ENCODE measurements around the gene PSRC1. TPM values are rescaled to one million over a fixed set of nuclear protein-coding genes. Genes with fewer than 3 reads are reported as not detected.

The PSRC1 gene
- total and polyA plus RNA-seq, 12 donors: 0.34 to 2.9 (median 0.73) TPM

- intact Hi-C loops (cut with DNase I): loop anchor here in 1 of 10 donors (10.0 kb wide), 1 partner anchor 266 kb away; the partner anchor contains the start of gene GPR61
- TF ChIP-seq CTCF (IDR thresholded peaks at IDR 0.05): no peak
- Histone ChIP-seq H3K9me3 (no peaks in the 10 kb centered on the region), H3K36me3 (no peaks in the 10 kb centered on the region), H3K27ac (no peak overlapping the region), H3K27me3 (no peaks in the 10 kb centered on the region), H3K4me3 (no peak overlapping the region), H3K4me1 (peaks cover 0 to 6% (median 0%) of the 10 kb centered on the region in 9 donors)
- WGBS, 2 donors: 91 to 95% methylated on average over 29 of the region's 29 CpGs
- ATAC-seq (no peak), DNase-seq (no peak)
These were observed 14.3 kb downstream of the PSRC1 start for GRCh38 chr1:109268431-109269211.

- no peak for TF ChIP-seq CTCF (IDR thresholded peaks at IDR 0.05)
- DNase-seq (no peak), ATAC-seq (no peak)
- WGBS, 2 donors: 88 to 94% methylated on average over 17 of the region's 17 CpGs
- H3K4me1 ChIP-seq: peaks cover 0 to 11% (median 0%) of the 10 kb centered on the region in 9 donors
- no peak overlapping the region for H3K4me3 ChIP-seq
- intact Hi-C loops (cut with DNase I): loop anchor here in 1 of 10 donors (10.0 kb wide), 1 partner anchor 267 kb away; the partner anchor contains the start of gene GPR61
- no peaks in the 10 kb centered on the region for H3K9me3 ChIP-seq
- no peaks in the 10 kb centered on the region for H3K27me3 ChIP-seq
- H3K27ac ChIP-seq: no peak overlapping the region
- no peaks in the 10 kb centered on the region for H3K36me3 ChIP-seq
These were observed 15.1 kb downstream of the PSRC1 start for GRCh38 chr1:109267743-109268300.

GRCh38 chr1:109266965-109267364, 16.0 kb downstream of the PSRC1 start:
- DNase-seq (no peak), ATAC-seq (no peak)
- Histone ChIP-seq H3K4me3 (no peak overlapping the region), H3K4me1 (peaks cover 0 to 11% (median 0%) of the 10 kb centered on the region in 9 donors), H3K27me3 (no peaks in the 10 kb centered on the region), H3K27ac (no peak overlapping the region), H3K9me3 (no peaks in the 10 kb centered on the region), H3K36me3 (no peaks in the 10 kb centered on the region)
- TF ChIP-seq CTCF (IDR thresholded peaks at IDR 0.05): no peak
- WGBS, 2 donors: 85 to 94% methylated on average over 11 of the region's 11 CpGs
- intact Hi-C loops (cut with DNase I): loop anchor here in 1 of 10 donors (10.0 kb wide), 1 partner anchor 268 kb away; the partner anchor contains the start of gene GPR61

- DNase-seq (no peak), ATAC-seq (no peak)
- H3K4me1 ChIP-seq: peaks cover 0 to 11% (median 0%) of the 10 kb centered on the region in 9 donors
- no peaks in the 10 kb centered on the region for H3K36me3 ChIP-seq
- H3K27ac ChIP-seq: no peak overlapping the region
- H3K27me3 ChIP-seq: no peaks in the 10 kb centered on the region
- H3K4me3 ChIP-seq: no peak overlapping the region
- H3K9me3 ChIP-seq: no peaks in the 10 kb centered on the region
- 92 to 96% methylated on average over 13 of the region's 13 CpGs for WGBS, 2 donors
- TF ChIP-seq CTCF (IDR thresholded peaks at IDR 0.05): no peak
- intact Hi-C loops (cut with DNase I): loop anchor here in 1 of 10 donors (10.0 kb wide), 1 partner anchor 269 kb away; the partner anchor contains the start of gene GPR61
These were observed 17.1 kb downstream of the PSRC1 start for GRCh38 chr1:109265741-109266330.

Measured in heart right ventricle (tissue), 16 donors.